H1 (cell line): ENCODE measurements around the gene SNAPC2. TPM values are rescaled to one million over a fixed set of nuclear protein-coding genes. Genes with fewer than 3 reads are reported as not detected.

Experiments used
- ATF2 ChIP-seq: IDR thresholded peaks from 2 replicates; pipeline ENCODE4 v1.6.1; 2012; ENCODE audit warnings: low read length, inconsistent platforms
- BRCA1 ChIP-seq: IDR thresholded peaks from 2 replicates; pipeline ENCODE4 v1.6.1; 2012; ENCODE audit warnings: low read depth, low read length, improper control_type of control experiment
- CREB1 ChIP-seq: IDR thresholded peaks from 2 replicates; pipeline ENCODE4 v1.6.1; 2012; ENCODE audit warnings: inconsistent platforms
- CTCF ChIP-seq, 3 experiments: IDR thresholded peaks; 1 replicate in 2 of 3; 2 replicates in 1 of 3; pipeline versions ENCODE4 v1.5.1 to v1.6.1; 2011; ENCODE audit warnings: low read length in 3 of 3, mild to moderate bottlenecking in 3 of 3, inconsistent platforms in 2 of 3, low read depth in 1 of 3, moderate library complexity in 1 of 3; ENCODE audit not compliant: insufficient read depth in 1 of 3; ENCODE audit errors: control extremely low read depth in 1 of 3
- EZH2 ChIP-seq: fragments of 200-600 bp; sonication (generic); IDR thresholded peaks from 2 replicates; pipeline ENCODE4 v1.7.1; 2012; ENCODE audit warnings: low read depth, mild to moderate bottlenecking, moderate library complexity, low read length, inconsistent platforms; ENCODE audit not compliant: severe bottlenecking
- GABPA ChIP-seq: IDR thresholded peaks from 2 replicates; pipeline ENCODE4 v1.6.1; 2011; ENCODE audit warnings: mild to moderate bottlenecking, low read length, moderate library complexity, borderline replicate concordance; ENCODE audit not compliant: insufficient read depth
- KDM1A ChIP-seq: fragments of 200-600, 300-600 bp; sonication (generic); IDR thresholded peaks from 2 replicates; pipeline ENCODE4 v1.7.1; 2016; ENCODE audit warnings: mild to moderate bottlenecking, low read length, borderline replicate concordance
- KDM4A ChIP-seq: IDR thresholded peaks from one replicate; pipeline ENCODE4 v1.7.1; 2012; ENCODE audit warnings: low read depth, mild to moderate bottlenecking, moderate library complexity, low read length, inconsistent platforms; ENCODE audit not compliant: severe bottlenecking
- NRF1 ChIP-seq: IDR thresholded peaks from 2 replicates; pipeline ENCODE4 v1.6.1; 2011; ENCODE audit warnings: mild to moderate bottlenecking, low read depth, low read length, improper control_type of control experiment
- PHF8 ChIP-seq: fragments of 200-600 bp; sonication (generic); conservative IDR thresholded peaks from 2 replicates; pipeline ENCODE4 v1.7.1; 2012; ENCODE audit warnings: low read depth, mild to moderate bottlenecking, inconsistent platforms, low read length, moderate library complexity
- POU5F1 ChIP-seq: IDR thresholded peaks from 2 replicates; pipeline ENCODE4 v1.6.1; 2011; ENCODE audit warnings: low read depth, mild to moderate bottlenecking, low read length, moderate library complexity
- RAD21 ChIP-seq, 2 experiments: IDR thresholded peaks in 1 of 2; conservative IDR thresholded peaks in 1 of 2; 2 replicates each; pipeline ENCODE4 v1.6.1; 2011; ENCODE audit warnings: low read depth in 2 of 2, low read length in 2 of 2, improper control_type of control experiment in 1 of 2, inconsistent platforms in 1 of 2, mild to moderate bottlenecking in 1 of 2, moderate library complexity in 1 of 2
- RBBP5 ChIP-seq: IDR thresholded peaks from 2 replicates; pipeline ENCODE4 v1.7.1; 2012; ENCODE audit warnings: low read depth, mild to moderate bottlenecking, inconsistent platforms, low read length, moderate library complexity, borderline replicate concordance
- RFX5 ChIP-seq: IDR thresholded peaks from 2 replicates; pipeline ENCODE4 v1.6.1; 2011; ENCODE audit warnings: low read depth, low read length, improper control_type of control experiment, borderline replicate concordance
- SIRT6 ChIP-seq: IDR thresholded peaks from one replicate; pipeline ENCODE4 v1.7.1; 2012; ENCODE audit warnings: low read length, inconsistent platforms
- SIX5 ChIP-seq: IDR thresholded peaks from 2 replicates; pipeline ENCODE4 v1.6.1; 2011; ENCODE audit warnings: mild to moderate bottlenecking, low read depth, low read length
- TAF7 ChIP-seq: optimal IDR thresholded peaks from 2 replicates; pipeline ENCODE3; 2011; ENCODE audit warnings: low read depth, mild to moderate bottlenecking, inconsistent platforms, low read length, moderate library complexity, borderline replicate concordance
- TEAD4 ChIP-seq: IDR thresholded peaks from 2 replicates; pipeline ENCODE4 v1.6.1; 2012; ENCODE audit warnings: low read depth, low read length, inconsistent platforms, mixed read lengths
- YY1 ChIP-seq: IDR thresholded peaks from 2 replicates; pipeline ENCODE4 v1.6.1; 2011; ENCODE audit warnings: low read depth, mild to moderate bottlenecking, low read length
- polyA plus RNA-seq, 7 experiments: library from polyadenylated mRNA; depleted of rRNA in 3 of 7; stranded (reverse) in 5 of 7; unstranded in 2 of 7; fragments of >200 nt in 5 of 7; fragments of 200-250 nt in 2 of 7; gene quantifications; 1 replicate in 5 of 7; 2 replicates in 1 of 7; 4 replicates in 1 of 7; pipeline versions ENCODE4 v1.2.1 to v1.2.3, GENCODE V29; 2011 to 2013; ENCODE audit warnings: missing spikeins in 2 of 7, mixed read lengths in 2 of 7
- total RNA-seq: library from RNA; stranded (reverse); fragmentation: NEBNext Ultra II Directional; extraction: Animal tissue kit (Norgen Biotek cat#: 25700); gene quantifications from 2 replicates; pipeline ENCODE4 v1.2.1, GENCODE V29; 2021

Gene SNAPC2
- total and polyA plus RNA-seq, 2 of the 8 experiments (the other 6 are each of a cell fraction or from before 2014, with no cell fraction given): 18.2 to 20.3 TPM

DNA sequence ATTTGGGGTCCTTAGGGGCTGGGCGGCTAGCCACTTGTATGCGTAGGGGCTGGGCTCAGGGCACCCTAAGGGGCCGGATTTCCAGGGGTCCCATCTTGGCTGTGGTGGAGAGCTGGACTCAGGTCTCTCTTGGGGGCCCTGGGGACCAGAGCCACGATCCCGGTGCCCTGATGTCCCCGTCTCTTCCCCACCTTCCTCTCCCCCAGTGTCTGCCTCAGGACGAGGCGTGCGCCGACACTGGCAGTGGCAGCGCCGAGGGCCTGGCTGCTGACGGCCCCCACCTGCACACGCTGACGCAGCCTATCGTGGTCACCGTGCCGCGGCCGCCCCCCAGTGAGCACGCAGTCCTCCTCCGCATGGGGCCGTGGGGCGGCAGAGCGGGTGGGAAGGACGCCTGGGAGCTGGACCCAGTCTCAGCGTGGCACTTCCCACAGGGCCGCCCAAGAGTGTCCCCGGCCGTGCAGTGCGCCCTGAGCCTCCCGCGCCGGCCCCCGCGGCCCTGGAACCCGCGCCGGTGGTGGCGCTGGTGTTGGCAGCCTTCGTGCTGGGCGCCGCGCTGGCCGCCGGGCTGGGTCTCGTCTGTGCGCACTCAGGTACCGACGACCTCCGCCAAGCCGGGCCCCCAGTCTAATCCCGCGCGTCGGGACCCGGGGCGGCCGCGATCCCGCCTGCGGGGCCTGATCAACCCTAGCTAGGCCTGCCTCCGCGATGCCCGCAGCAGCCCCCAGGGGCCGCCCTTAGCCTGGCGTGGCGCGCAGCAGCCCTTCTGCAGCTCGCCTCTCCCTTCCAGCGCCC is 2.7 kb upstream of the SNAPC2 start (continued):
- no peak for TF ChIP-seq ATF2
- TF ChIP-seq GABPA: no peak
- TF ChIP-seq EZH2: peak; percentile 46
- TF ChIP-seq CREB1: no peak; the same call in 1 of the 2 replicates
- no peak for TF ChIP-seq YY1
- no peak for TF ChIP-seq BRCA1
- no peak for TF ChIP-seq POU5F1
- TF ChIP-seq RBBP5: peak; percentile 17; the same call in 1 of the 2 replicates
- peak; percentile 70 to 81 (median 74) for TF ChIP-seq CTCF (IDR thresholded peaks at IDR 0.05; ENCODE audit: control extremely low read depth in 1 of 3, insufficient read depth in 1 of 3, low read depth in 1 of 3, low read length in 3 of 3)
- no peak for TF ChIP-seq KDM1A
- no peak for TF ChIP-seq SIX5
- TF ChIP-seq RFX5: no peak
- no peak for TF ChIP-seq NRF1
- no peak for TF ChIP-seq TAF7
- TF ChIP-seq KDM4A: no peak
- peak; percentile 54 to 74 for TF ChIP-seq RAD21 (IDR thresholded peaks at IDR 0.05 in 1 of 2, conservative IDR thresholded peaks at IDR 0.05 in 1 of 2; ENCODE audit: low read depth in 2 of 2, low read length in 2 of 2)
- TF ChIP-seq TEAD4: no peak
- no peak for TF ChIP-seq SIRT6
- 0 out of 2 replicates have a peak, but pooled peaks have one; percentile 11 for TF ChIP-seq PHF8
